ENCODE measurements around the gene TTC7B.
"Not testable (repeated sequence)": the region's sequence is repeated elsewhere in the genome, so short reads cannot be mapped to it uniquely, and the experiment has no call there.

TTC7B gene, protein sequence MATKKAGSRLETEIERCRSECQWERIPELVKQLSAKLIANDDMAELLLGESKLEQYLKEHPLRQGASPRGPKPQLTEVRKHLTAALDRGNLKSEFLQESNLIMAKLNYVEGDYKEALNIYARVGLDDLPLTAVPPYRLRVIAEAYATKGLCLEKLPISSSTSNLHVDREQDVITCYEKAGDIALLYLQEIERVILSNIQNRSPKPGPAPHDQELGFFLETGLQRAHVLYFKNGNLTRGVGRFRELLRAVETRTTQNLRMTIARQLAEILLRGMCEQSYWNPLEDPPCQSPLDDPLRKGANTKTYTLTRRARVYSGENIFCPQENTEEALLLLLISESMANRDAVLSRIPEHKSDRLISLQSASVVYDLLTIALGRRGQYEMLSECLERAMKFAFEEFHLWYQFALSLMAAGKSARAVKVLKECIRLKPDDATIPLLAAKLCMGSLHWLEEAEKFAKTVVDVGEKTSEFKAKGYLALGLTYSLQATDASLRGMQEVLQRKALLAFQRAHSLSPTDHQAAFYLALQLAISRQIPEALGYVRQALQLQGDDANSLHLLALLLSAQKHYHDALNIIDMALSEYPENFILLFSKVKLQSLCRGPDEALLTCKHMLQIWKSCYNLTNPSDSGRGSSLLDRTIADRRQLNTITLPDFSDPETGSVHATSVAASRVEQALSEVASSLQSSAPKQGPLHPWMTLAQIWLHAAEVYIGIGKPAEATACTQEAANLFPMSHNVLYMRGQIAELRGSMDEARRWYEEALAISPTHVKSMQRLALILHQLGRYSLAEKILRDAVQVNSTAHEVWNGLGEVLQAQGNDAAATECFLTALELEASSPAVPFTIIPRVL

DNA sequence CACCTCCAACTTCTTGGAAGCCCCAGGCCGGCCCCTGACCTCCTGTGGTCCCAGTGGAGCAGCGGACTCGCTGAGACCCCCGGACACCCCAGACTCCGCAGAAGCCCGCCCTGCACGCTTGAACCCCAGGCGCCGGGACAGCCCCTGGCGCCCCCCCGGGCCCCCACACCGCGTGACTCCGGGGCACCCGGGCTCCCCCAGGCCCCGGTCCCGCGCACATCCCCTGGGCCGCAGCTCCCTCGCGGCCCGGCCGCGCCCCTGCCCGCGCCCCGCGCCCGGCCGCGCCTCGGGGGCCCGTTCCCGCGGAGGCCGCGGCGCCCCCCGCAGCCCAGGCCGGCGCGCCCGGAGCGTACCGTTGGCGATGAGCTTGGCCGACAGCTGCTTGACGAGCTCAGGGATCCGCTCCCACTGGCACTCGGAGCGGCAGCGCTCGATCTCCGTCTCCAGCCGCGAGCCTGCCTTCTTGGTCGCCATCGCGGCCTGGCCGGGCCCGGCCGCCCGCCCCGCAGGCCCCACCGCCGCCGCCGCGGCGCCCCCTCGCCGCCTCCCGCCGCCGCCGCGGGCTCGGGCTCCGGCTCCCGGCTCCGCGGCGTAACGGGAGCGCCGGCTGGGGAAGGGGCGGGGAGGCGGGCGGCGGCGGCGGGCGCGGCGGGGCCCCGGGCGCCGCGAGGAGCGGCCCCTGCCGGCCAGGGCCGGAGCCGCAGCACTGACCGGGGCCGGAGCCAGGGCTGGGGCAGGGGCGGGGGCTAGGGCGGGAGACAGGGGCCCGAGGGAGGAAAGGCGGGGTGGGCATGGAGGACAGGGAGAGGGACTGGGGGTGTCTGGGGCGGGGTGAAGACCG lies at the start of gene TTC7B:
Gene TTC7B (minus strand): TSS at position 609 of the 841 bp plus-strand sequence. CDS start 135 bp downstream, at position 474.
- no peak within 1 kb of the TSS for H3K27ac Mint-ChIP-seq
- CTCF ChIA-PET = interaction anchor here (1.3 kb wide), 1 partner anchor 57 kb away, joined by 7 read pairs; no protein-coding TSS in a partner anchor
- H3K9me3 Mint-ChIP-seq = no peaks in the 10 kb centered on the region
- DNase-seq = peak; percentile 40
- peak within 1 kb of the TSS; percentile 66 for H3K4me3 Mint-ChIP-seq
- no peaks in the 10 kb centered on the region for H3K36me3 Mint-ChIP-seq
- H3K27me3 Mint-ChIP-seq = peaks cover 69% of the 10 kb centered on the region
- peaks cover 8% of the 10 kb centered on the region for H3K4me1 Mint-ChIP-seq

- H3K4me3 Mint-ChIP-seq = no peak overlapping the region
- H3K27ac Mint-ChIP-seq = no peak overlapping the region
- no peak for DNase-seq
- no peaks in the 10 kb centered on the region for H3K9me3 Mint-ChIP-seq
- CTCF ChIA-PET = interaction anchor here (1.6 kb wide), 1 partner anchor 38 kb away, joined by 3 read pairs; no protein-coding TSS in a partner anchor
- peaks cover 19% of the 10 kb centered on the region for H3K36me3 Mint-ChIP-seq
- H3K27me3 Mint-ChIP-seq = no peaks in the 10 kb centered on the region
- H3K4me1 Mint-ChIP-seq = no peaks in the 10 kb centered on the region
Measured at GRCh38 chr14:90864741-90865140, 48.5 kb upstream of the TTC7B start.

DNA sequence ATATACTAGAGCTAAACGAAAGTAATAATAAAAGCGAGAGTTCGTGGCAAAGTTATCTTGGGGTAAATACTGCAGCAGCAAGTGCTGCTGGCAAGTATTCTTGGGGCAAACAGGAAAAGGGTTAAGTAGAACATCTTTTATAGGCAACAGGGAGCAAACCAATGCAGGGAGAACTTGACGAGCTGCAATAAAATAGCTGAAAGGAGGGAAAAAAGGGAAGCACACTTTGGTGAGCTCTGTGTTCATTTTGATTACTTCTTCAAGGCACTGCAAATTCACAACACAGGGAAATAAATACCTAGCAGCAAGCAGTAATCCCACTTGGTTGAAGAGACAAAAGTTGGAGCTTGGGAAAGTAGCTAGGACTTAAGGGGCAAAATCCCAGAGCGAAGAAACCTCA lies 42.3 kb upstream of the TTC7B start:
- H3K27me3 Mint-ChIP-seq = no peaks in the 10 kb centered on the region
- no peak for DNase-seq
- H3K4me1 Mint-ChIP-seq = peaks cover 3% of the 10 kb centered on the region
- CTCF ChIA-PET = interaction anchor here (0.9 to 1.3 kb wide), 3 partner anchors 281 to 318 kb away, joined by 3 to 4 read pairs (median 3); no protein-coding TSS in a partner anchor
- H3K9me3 Mint-ChIP-seq = no peaks in the 10 kb centered on the region
- H3K36me3 Mint-ChIP-seq = peaks cover 5% of the 10 kb centered on the region
- no peak overlapping the region for H3K27ac Mint-ChIP-seq
- no peak overlapping the region for H3K4me3 Mint-ChIP-seq

- Mint-ChIP-seq H3K27me3 (no peaks in the 10 kb centered on the region), H3K9me3 (no peaks in the 10 kb centered on the region), H3K36me3 (peaks cover 5% of the 10 kb centered on the region), H3K4me3 (no peak overlapping the region), H3K27ac (no peak overlapping the region), H3K4me1 (peaks cover 3% of the 10 kb centered on the region)
- DNase-seq = no peak
- CTCF ChIA-PET = interaction anchor here (1.3 kb wide), 1 partner anchor 281 kb away, joined by 3 read pairs; no protein-coding TSS in a partner anchor
Measured at GRCh38 chr14:90857866-90858265, 41.6 kb upstream of the TTC7B start.

DNA sequence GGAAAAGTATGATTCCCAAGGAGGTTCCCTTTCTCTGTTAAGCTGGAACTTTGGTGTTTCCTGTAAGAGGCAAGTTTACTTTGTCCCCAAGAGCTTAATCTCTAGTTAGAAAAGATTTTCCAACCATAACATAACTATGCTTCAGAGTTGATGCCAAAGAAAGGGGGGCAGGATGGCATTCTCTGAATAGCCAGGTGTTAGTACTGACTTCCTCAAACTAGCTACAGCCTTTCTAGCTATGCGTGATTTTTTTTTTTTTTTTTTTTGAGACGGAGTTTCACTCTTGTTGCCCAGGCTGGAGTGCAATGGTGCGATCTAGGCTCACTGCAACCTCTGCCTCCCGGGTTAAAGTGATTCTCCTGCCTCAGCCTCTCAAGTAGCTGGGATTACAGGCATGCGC lies 39.9 kb upstream of the TTC7B start:
- DNase-seq, H3K4me1 Mint-ChIP-seq, CTCF ChIA-PET, H3K9me3 Mint-ChIP-seq, H3K4me3 Mint-ChIP-seq, H3K27ac Mint-ChIP-seq, H3K27me3 Mint-ChIP-seq, H3K36me3 Mint-ChIP-seq: not testable (repeated sequence)

GRCh38 chr14:90853116-90853515 lies 36.9 kb upstream of the TTC7B start:
- Mint-ChIP-seq H3K4me3 (no peak overlapping the region), H3K4me1 (no peaks in the 10 kb centered on the region), H3K36me3 (no peaks in the 10 kb centered on the region), H3K27ac (no peak overlapping the region), H3K9me3 (no peaks in the 10 kb centered on the region), H3K27me3 (no peaks in the 10 kb centered on the region)
- no peak for DNase-seq
- CTCF ChIA-PET = no interaction called here

DNA sequence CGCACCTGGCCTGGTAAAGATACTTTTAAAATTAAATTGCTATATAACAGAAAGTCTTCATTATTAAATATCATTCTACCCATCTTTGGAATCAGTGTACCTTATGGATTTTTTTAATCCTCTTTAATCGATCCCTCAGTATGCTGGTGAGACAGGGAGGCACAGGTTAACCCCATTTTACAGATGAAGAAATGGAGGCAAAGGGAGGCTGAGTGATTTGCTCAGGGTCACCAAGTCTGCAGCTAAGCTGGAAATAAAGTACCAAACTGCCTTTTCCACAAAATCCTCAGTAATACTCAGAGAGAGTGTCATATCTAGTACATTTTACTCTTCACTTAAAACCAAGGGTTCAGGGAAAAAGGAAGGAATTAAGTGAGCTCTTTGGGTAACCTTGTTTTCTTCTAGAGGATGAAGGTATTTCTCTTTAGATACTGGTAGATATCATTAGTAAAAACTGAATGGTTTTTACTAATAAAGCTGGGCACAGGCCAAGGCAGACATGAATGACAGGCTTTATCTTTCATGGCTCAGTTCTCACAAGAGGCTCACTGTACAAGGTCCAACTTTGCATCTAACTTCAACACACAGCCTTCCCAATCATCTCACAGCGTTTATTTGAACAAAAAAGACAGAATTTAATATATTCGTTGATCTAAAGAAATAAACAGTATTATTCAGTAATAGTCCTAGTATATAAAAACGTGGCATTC lies 35.3 kb upstream of the TTC7B start:
- Mint-ChIP-seq H3K36me3 (peaks cover 5% of the 10 kb centered on the region), H3K9me3 (no peaks in the 10 kb centered on the region), H3K4me1 (no peaks in the 10 kb centered on the region), H3K27me3 (no peaks in the 10 kb centered on the region), H3K4me3 (no peak overlapping the region), H3K27ac (no peak overlapping the region)
- CTCF ChIA-PET = no interaction called here
- no peak for DNase-seq

- Mint-ChIP-seq H3K4me1 (no peaks in the 10 kb centered on the region), H3K27me3 (no peaks in the 10 kb centered on the region), H3K36me3 (peaks cover 8% of the 10 kb centered on the region), H3K27ac (no peak overlapping the region), H3K4me3 (no peak overlapping the region), H3K9me3 (no peaks in the 10 kb centered on the region)
- CTCF ChIA-PET = interaction anchor here (0.6 kb wide), 1 partner anchor 323 kb away, joined by 3 read pairs; no protein-coding TSS in a partner anchor
- no peak for DNase-seq
Measured at GRCh38 chr14:90850487-90850886, 34.3 kb upstream of the TTC7B start.

DNA sequence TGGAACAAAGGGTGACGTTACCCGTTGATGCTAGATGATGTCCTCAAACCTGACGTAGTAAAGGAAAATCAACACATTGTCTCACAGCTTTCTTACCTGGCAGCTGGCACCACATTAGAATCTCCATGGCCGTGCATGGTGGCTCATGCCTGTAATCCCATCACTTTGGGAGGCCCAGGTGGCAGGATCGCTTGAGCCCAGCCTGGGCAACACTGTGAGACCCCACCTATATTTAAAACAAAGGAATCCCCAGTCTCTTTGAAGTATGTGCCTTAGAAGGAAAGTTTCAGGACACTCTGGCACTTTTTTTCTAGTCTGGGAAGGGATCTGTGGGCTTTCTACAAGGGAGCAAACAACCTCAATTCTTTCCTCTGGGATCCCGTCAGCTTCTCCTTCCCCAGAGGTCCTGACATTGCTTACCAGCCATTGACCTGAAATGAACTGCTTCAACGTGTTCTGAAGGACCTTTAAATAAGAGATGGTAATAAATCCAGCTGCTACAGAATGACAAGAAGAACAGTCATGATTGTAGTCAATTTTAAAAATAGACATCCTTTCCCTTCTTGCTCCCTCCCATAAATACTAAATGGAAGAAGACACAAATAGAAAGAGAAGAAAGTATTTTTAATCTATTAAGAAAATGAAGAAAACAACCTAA lies 33.7 kb upstream of the TTC7B start:
- Mint-ChIP-seq H3K27me3 (no peaks in the 10 kb centered on the region), H3K36me3 (peaks cover 8% of the 10 kb centered on the region), H3K4me3 (no peak overlapping the region), H3K4me1 (no peaks in the 10 kb centered on the region), H3K9me3 (no peaks in the 10 kb centered on the region), H3K27ac (no peak overlapping the region)
- CTCF ChIA-PET = interaction anchor here (0.6 kb wide), 1 partner anchor 323 kb away, joined by 3 read pairs; no protein-coding TSS in a partner anchor
- no peak for DNase-seq

GRCh38 chr14:90848944-90849731 lies 32.9 kb upstream of the TTC7B start:
- no peak overlapping the region for H3K27ac Mint-ChIP-seq
- H3K36me3 Mint-ChIP-seq = peaks cover 8% of the 10 kb centered on the region
- no peaks in the 10 kb centered on the region for H3K9me3 Mint-ChIP-seq
- H3K27me3 Mint-ChIP-seq = no peaks in the 10 kb centered on the region
- CTCF ChIA-PET = no interaction called here
- DNase-seq = no peak
- H3K4me1 Mint-ChIP-seq = no peaks in the 10 kb centered on the region
- no peak overlapping the region for H3K4me3 Mint-ChIP-seq

- H3K9me3 Mint-ChIP-seq = no peaks in the 10 kb centered on the region
- no peaks in the 10 kb centered on the region for H3K27me3 Mint-ChIP-seq
- DNase-seq = no peak
- peaks cover 8% of the 10 kb centered on the region for H3K36me3 Mint-ChIP-seq
- no peak overlapping the region for H3K4me3 Mint-ChIP-seq
- H3K27ac Mint-ChIP-seq = no peak overlapping the region
- CTCF ChIA-PET = no interaction called here
- no peaks in the 10 kb centered on the region for H3K4me1 Mint-ChIP-seq
Measured at GRCh38 chr14:90846511-90846910, 30.3 kb upstream of the TTC7B start.

DNA sequence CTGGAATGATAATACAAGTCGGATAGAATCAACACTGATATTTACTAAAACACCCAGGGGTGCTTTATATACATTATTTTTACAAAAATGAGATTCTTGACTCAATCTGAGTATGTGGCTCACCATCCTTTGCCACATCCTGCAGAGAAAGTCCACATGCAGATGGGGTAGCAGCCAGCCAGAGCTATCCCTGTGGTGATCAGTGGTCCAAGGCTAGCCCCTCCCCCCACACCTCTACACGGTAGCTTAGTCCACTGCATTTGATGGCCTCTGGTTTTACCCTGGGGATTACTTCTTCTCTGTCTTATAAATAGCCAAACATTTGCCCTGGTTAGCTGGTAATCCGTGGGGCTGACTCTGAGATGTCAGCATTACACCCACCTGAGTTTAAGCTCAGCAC lies 28.1 kb upstream of the TTC7B start:
- no peak for DNase-seq
- Mint-ChIP-seq H3K27me3 (peaks cover 6% of the 10 kb centered on the region), H3K4me3 (no peak overlapping the region), H3K36me3 (peaks cover 8% of the 10 kb centered on the region), H3K9me3 (no peaks in the 10 kb centered on the region), H3K27ac (no peak overlapping the region), H3K4me1 (no peaks in the 10 kb centered on the region)
- CTCF ChIA-PET = no interaction called here
